NOMO-1 (cell line): ENCODE measurements around the gene GPR27.

Source experiments
- DNase-seq, 2 experiments: peaks; one replicate each; lab custom pipeline; 2025; ENCODE audit not compliant: unreplicated experiment in 2 of 2; lab: John Stamatoyannopoulos, UW

The GPR27 gene

DNA sequence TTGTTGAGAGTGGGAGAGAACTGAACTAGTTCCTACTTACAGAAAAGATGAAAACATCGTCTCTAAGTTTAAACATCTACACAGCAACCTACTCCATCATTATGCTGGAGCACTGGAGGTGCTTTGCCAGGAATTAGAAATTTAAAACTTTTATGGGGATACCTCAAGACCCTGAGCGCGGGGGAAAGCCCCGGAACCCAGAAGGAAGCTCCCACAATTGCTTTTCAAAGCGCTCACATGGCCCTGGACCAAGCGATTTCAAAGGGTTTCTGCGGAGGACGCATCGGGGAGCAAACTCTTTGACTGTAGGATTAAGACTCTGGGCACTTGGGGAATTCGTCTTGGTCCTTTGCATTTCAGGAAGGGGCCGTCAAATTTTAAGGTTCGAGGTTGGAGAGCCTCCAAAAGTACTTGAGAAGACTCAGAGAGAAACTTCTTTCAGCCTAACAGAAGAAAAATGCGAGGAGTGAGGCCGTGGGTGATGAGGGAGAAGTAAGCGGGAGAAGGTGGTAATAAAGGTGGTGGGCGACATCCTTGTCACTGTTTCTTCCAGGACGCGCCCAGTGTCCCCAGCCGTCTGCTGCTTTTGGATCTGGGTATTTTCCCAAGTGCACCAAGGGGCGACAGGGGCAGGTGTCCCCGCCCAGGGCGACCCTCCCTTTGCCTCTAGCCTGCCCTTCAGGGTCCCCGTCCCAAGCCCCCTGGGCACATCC lies 30.7 kb downstream of the GPR27 start:
- DNase-seq: no peak

DNA sequence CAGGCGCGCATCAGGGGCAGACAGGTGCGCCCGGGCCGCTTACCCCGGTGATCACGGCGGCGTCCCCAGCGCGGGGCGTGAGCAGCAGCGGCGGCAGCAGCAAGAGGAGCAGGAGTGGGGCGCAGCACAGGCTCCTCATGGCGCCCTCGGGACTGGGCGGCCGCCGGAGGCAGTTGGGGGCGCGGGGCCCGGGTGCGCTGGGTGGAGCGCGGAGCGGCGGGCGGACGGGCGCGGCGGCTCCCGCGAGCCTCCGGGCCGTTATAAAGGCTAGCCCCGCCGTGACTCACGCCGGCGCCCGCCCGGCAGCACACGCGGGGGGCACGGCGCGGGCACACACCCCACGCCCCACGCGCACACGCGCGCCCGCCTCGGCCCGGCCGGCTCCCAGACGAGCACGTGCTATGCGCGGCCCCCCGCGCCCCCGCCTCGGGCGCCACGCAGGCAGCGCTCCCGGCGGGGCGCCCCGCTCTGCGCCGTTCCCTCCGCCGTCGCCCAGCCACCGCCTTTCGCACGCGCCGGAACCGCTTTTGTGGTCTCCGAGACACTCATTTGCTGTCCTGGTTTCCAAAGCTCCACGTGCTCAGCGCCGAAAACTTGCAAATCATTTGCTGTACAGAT lies 31.4 kb downstream of the GPR27 start, which contains the start of gene PROK2:
Gene PROK2, minus strand, starts transcription at position 235 of the 618 bp plus-strand sequence. Its CDS starts 96 bp downstream, at position 139.
- no peak for DNase-seq

DNA sequence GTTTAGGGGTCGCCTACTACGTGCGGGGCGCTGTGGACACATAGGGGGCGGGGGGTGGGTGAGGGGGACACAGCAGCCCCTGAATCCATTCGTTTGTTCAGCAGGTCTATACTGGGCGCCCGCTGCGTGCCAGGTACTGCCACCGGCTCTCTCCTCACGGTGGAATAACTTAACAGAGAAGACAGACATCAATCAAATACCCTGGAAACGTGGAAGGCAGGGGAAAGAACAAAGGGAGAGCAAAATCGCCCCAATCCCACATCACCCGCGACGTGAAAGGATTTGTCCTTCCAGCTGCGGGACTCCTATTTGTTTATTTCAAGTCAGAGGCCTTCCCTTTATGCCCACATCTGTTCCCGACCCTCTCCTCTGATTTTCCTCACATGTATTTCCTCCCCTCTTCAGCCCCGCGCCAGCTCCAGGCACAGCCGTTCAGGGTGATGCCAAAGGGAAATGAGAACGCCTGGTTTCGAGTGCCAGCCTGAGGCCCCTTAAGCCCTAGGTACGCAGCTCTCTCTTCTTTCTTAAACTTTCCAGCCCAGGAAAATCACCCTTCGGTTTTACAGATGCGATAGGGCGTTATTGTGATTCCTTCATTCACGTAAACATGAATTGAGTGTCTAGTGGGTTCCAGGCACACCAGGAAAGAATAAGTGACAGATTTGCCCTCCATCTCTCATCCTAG lies 32.0 kb downstream of the GPR27 start:
- no peak for DNase-seq

DNA sequence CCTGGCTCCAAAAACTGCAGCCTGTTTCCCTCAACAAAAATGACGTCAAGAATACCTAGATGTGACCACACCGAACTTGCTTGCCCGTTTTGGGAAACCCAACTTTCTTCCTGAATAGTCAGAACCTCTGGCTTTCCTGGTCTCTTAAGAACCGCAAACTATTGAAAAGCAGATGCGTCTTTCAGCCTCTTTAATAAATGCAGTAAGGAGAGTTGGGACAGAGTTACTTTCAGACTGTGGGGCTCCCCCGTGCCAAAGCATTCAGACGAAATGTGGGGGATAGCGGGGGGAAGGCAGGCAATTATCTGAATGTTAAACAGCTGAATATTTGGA lies 32.5 kb downstream of the GPR27 start:
- DNase-seq: no peak

DNA sequence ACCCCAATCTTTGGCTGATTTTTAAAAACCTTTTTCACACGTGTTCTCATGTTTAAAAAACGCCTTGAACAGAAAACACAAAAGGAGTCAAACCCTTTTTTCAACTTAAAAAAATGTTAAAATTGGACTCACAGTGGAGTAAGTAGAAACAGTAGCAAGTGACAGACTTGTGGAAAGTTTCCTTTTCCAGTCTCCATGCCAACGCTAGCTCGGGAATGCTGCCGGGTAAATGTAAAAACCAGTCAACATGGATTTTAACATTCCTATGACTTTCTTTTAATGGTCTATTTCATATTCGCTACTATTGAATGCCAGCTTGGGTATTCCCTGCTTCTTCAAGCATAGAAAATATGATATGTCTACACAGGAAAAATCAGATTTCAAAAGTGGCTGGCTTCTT lies 32.9 kb downstream of the GPR27 start:
- DNase-seq: no peak

DNA sequence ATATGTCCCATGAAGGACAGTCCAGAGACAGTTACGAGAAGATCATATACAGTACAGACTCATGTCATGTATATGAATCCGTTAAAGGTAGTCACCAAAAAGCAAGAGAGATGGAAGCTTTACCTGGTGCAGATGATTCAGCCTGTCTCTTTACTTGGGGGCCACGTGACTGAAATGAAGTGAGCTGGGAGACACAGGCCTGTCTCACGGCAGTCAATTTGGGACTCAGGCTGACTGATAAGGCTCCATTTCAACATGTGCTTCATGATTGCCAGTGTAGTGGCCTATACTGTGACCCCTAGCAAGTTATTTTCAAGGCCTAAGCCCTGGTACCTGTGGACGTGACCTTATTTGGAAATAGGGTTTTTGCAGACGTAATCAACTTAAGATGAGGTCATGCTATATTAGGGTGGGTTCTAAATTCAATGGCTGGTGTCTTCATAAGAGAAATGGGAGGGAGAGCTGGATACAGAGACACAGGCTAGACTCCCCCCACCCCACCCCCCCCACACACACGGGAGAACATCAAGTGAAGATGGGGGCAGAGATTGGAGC lies 34.3 kb downstream of the GPR27 start:
- DNase-seq: no peak

DNA sequence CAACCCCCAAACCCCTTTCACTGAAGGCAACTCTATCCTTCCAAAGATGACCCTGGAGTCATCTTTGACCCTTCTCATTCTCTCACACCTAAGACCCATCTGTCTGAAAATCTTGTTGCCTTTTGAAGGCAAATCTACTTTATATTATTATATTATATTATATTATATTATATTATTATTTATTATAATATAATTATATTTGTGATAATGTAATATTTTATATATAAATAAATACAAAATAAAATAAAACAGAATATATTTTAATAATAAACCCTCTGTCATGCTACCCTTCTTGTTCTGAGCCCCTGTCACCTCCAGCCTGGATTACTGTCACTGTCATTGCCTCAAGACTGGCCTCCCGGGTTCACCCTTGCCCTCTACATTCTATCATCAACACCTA lies 36.3 kb downstream of the GPR27 start:
- no peak for DNase-seq

DNA sequence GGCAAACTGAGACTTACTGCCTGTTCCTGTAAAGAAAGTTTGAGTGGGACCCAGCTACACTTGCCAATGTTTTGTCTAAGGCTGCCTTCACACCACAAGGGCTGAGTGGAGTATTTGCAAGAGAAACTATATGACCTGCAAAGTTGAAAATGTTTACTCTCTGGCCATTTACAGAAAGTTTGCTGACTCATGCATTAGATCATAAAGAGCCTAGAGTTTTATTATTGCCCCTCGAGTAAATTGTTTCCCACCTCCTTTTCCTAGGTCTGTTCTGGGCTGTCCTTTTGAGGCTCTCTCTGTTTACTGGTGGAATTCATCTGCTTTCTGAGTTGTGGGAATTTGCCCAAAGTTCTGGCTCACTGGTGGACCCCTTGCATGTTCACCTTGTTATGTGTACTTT lies 38.0 kb downstream of the GPR27 start:
- DNase-seq: no peak

DNA sequence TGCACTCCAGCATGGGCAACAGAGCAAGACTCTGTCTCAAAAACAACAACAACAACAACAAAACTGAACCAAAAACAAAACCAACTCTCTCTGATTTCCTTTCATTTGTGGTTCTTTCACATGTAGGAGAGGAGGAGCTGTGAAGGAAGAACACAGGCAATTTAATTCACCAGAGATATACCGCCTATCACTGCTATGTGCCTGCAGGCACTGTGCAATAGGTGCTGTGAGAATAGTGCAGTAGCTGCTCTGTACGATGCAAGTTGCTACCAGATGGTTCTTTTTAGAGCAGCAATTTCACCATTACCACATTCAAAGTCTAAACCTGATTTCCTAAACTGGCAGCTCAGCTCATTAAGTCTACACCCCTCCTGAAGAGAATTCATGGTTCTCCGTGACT lies 42.6 kb downstream of the GPR27 start:
- no peak for DNase-seq

DNA sequence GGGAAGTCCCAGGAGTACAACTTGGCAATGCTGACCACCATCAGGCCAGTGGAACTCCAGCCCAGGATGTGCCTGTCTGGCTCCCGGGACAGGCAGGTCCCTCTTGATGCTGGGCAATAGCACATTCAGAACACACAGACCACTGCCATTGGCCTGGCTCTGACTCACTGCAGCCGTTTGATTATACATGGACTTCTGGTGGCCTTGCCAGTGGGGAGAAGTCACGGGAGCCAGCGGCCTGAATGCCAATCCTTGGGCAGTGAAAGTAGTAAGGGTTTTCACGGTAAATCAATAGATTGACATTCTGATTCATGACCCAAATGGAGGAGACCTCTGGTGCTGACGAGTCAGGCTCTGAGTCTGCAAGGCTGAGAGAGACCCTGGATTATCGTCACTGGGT lies 43.8 kb downstream of the GPR27 start:
- DNase-seq: no peak

DNA sequence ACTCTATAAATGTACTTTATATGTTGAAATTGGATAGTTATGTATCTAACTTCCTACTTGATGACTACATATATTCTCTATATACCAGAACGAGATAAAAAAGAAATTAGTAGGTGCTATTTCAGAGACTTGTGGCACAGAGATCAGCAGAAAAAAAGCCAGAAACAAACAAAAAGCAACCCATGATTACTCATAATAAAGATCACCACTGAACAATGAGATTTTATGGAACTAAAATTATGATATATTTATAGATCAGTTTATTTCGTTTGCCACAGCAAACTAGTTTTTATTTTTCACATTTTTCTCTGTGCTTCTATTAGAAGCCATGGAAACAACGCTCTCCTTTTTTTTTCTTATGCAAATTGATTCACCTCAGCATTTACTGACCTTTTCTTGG lies 46.4 kb downstream of the GPR27 start:
- no peak for DNase-seq

DNA sequence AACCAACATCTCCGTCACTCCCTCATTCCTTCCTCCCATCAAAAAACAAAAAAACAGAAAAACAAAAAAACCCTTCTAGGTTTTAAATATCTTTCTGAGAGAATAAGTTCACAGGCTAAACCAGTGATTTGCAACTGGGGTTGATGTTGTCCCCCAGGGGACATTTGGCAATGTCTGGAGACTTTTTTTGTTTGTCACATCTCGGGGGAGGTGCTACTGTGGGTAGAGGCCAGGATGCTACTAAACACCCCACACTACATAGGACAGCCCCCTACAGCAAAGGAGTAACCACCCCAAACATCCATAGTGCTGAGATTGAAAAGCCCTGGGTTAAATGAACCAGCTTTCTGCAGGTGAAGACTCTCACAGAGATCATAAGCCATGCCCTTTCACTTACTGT lies 48.3 kb downstream of the GPR27 start:
- DNase-seq: no peak

DNA sequence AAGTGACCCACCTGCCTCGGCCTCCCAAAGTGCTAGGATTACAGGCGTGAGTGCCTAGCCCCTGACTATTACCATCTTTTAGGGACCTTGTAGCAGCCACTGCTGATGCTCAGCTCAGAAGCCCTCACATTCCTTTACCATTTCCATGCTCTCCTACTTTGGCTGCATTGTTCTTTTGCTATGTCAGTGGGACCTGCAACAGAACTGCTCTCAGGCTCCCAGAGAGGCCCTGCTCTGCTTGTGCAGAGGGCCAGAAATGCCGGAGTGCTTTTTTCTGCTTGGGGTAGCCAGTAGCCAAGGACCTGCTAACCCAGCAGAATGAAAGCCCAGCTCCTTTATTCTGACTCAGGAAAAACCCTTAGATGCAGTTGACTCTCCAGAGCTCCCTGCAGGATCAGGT lies 49.6 kb downstream of the GPR27 start:
- no peak for DNase-seq

DNA sequence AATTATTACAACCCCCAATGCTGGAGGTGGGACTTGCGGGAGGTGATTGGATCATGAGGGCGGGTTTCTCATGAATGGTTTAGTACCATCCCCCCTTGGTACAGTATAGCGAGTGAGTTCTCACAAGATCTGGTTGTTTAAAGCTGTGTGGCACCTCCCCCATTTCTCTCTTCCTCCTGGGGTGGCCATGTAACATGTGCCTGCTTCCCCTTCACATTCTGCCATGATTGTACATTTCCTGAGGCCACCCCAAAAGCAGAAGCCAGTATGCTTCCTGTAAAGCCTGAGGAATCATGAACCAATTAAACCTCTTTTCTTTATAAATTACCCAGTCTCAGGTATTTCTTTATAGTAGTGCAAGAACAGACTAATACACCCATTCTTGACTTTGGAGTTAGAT lies 51.5 kb downstream of the GPR27 start:
- peak; percentile 59 to 61 for DNase-seq

DNA sequence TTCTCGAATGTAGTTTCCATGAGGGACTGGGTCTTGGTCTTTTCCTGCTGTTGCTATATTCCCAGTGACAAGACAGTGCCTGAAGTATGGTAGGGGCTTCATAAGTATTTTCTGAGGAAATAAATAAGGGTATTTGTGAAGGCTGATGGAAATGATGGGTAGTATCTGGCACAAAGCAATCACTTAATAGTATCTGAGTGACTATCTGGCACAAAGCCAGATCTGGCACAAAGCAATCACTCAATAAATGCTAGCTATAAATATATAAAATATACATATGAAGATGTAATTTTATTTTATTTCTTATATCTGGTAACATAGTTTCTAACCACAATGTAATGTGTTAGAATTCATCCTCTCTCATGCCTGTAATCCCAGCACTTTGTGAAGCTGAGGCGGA lies 52.0 kb downstream of the GPR27 start:
- no peak for DNase-seq
